HepG2 (cell line): ENCODE results near the gene TF. TPM values are rescaled to one million over a fixed set of nuclear protein-coding genes. Genes with fewer than 3 reads are reported as not detected.

Source experiments
- AGO2 ChIP-seq: fragments of 200-400 bp; formaldehyde crosslinking; optimal IDR thresholded peaks from 2 replicates; pipeline ENCODE3; 2017; ENCODE audit warnings: mild to moderate bottlenecking, low read depth, low read length, moderate library complexity
- CBFB ChIP-seq: sonication (generic); formaldehyde crosslinking; IDR thresholded peaks from 2 replicates; pipeline ENCODE4 v1.4.0; 2020; ENCODE audit warnings: missing genetic modification reagents
- CHCHD3 ChIP-seq: sonication (generic); formaldehyde crosslinking; IDR thresholded peaks from 2 replicates; pipeline ENCODE4 v1.8.0; 2022; ENCODE audit warnings: mild to moderate bottlenecking, missing genetic modification reagents, moderate library complexity
- DMTF1 ChIP-seq: sonication (generic); formaldehyde crosslinking; IDR thresholded peaks from 2 replicates; pipeline ENCODE4 v1.4.0; 2020; ENCODE audit warnings: mild to moderate bottlenecking, missing genetic modification reagents
- E2F5 ChIP-seq: sonication (generic); formaldehyde crosslinking; conservative IDR thresholded peaks from 2 replicates; pipeline ENCODE4 v1.4.0; 2020; ENCODE audit warnings: missing genetic modification reagents
- KDM1A ChIP-seq: IDR thresholded peaks from 2 replicates; pipeline ENCODE4 v1.6.1; 2016; ENCODE audit warnings: missing compliant biosample characterization
- MATR3 ChIP-seq: sonication (generic); formaldehyde crosslinking; IDR thresholded peaks from 2 replicates; pipeline ENCODE4 v1.4.0; 2020; ENCODE audit warnings: missing genetic modification reagents
- NCOA2 ChIP-seq: sonication (generic); formaldehyde crosslinking; IDR thresholded peaks from 2 replicates; pipeline ENCODE4 v1.8.0; 2022; ENCODE audit warnings: inconsistent platforms
- NFYB ChIP-seq: sonication (generic); formaldehyde crosslinking; IDR thresholded peaks from 2 replicates; pipeline ENCODE4 v1.4.0; 2020; ENCODE audit warnings: missing genetic modification reagents
- PATZ1 ChIP-seq: sonication (generic); formaldehyde crosslinking; IDR thresholded peaks from 2 replicates; pipeline ENCODE4 v1.4.0; 2020; ENCODE audit warnings: missing genetic modification reagents
- PHF8 ChIP-seq: sonication (generic); formaldehyde crosslinking; IDR thresholded peaks from 2 replicates; pipeline ENCODE4 v1.5.0; 2020; ENCODE audit warnings: missing genetic modification reagents
- POLR2A ChIP-seq, 2 experiments: IDR thresholded peaks; 2 replicates each; pipeline ENCODE4 v1.6.1; 2011; ENCODE audit warnings: low read depth in 2 of 2, low read length in 2 of 2, mild to moderate bottlenecking in 1 of 2, moderate library complexity in 1 of 2; ENCODE audit not compliant: insufficient read depth in 1 of 2
- POLR2AphosphoS2 ChIP-seq: IDR thresholded peaks from 2 replicates; pipeline ENCODE4 v1.6.1; 2011; ENCODE audit warnings: low read depth, low read length, improper control_type of control experiment
- RFXAP ChIP-seq: sonication (generic); formaldehyde crosslinking; IDR thresholded peaks from 2 replicates; pipeline ENCODE4 v1.4.0; 2020; ENCODE audit warnings: missing genetic modification reagents, borderline replicate concordance
- RXRB ChIP-seq: IDR thresholded peaks from 2 replicates; pipeline ENCODE4 v1.6.1; 2016; ENCODE audit warnings: borderline replicate concordance, missing genetic modification reagents, missing compliant biosample characterization
- SMARCE1 ChIP-seq: fragments of 450-650 bp; IDR thresholded peaks from 2 replicates; pipeline ENCODE4 v1.6.1; 2017; ENCODE audit warnings: borderline replicate concordance
- STAT6 ChIP-seq: sonication (generic); formaldehyde crosslinking; IDR thresholded peaks from 2 replicates; pipeline ENCODE4 v1.4.0; 2020; ENCODE audit warnings: missing genetic modification reagents, mild to moderate bottlenecking, borderline replicate concordance
- TGIF2 ChIP-seq: IDR thresholded peaks from 2 replicates; pipeline ENCODE4 v1.6.1; 2016; ENCODE audit warnings: control low read depth, missing compliant biosample characterization
- THAP11 ChIP-seq: IDR thresholded peaks from 2 replicates; pipeline ENCODE4 v1.6.1; 2016; ENCODE audit warnings: missing biosample characterization, missing genetic modification reagents
- TOE1 ChIP-seq: sonication (generic); formaldehyde crosslinking; IDR thresholded peaks from 2 replicates; pipeline ENCODE4 v1.4.0; 2020; ENCODE audit warnings: mild to moderate bottlenecking, missing genetic modification reagents
- XRCC5 ChIP-seq: fragments of 200-400 bp; formaldehyde crosslinking; optimal IDR thresholded peaks from 2 replicates; pipeline ENCODE3; 2017; ENCODE audit warnings: mild to moderate bottlenecking, low read length
- ZBTB3 ChIP-seq: sonication (generic); formaldehyde crosslinking; IDR thresholded peaks from 2 replicates; pipeline ENCODE4 v1.4.0; 2020; ENCODE audit warnings: low read depth, mild to moderate bottlenecking, moderate library complexity, missing genetic modification reagents, borderline replicate concordance
- ZBTB7A ChIP-seq: sonication (generic); formaldehyde crosslinking; IDR thresholded peaks from 2 replicates; pipeline ENCODE4 v1.8.0; 2022; ENCODE audit warnings: mild to moderate bottlenecking, missing genetic modification reagents
- ZNF253 ChIP-seq: sonication (generic); formaldehyde crosslinking; IDR thresholded peaks from 2 replicates; pipeline ENCODE4 v1.8.0; 2022; ENCODE audit warnings: mild to moderate bottlenecking, missing genetic modification reagents, borderline replicate concordance
- ZNF563 ChIP-seq: sonication (generic); formaldehyde crosslinking; IDR thresholded peaks from 2 replicates; pipeline ENCODE4 v1.8.0; 2022; ENCODE audit warnings: mild to moderate bottlenecking, moderate library complexity, missing genetic modification reagents
- polyA plus RNA-seq, 8 experiments: library from polyadenylated mRNA; depleted of rRNA in 3 of 8; stranded (reverse) in 7 of 8; unstranded in 1 of 8; fragments of >200 nt; fragmentation: Illumina TruSeq in 4 of 8; extraction: Trizol in 4 of 8; gene quantifications; 2 replicates each; pipeline versions ENCODE4 v1.2.1 to v1.2.3, GENCODE V29; 2011 to 2016; ENCODE audit warnings: low read depth in 4 of 8, missing spikeins in 1 of 8, mixed read lengths in 1 of 8; ENCODE audit not compliant: insufficient read depth in 1 of 8
- total RNA-seq, 5 experiments: library from RNA; depleted of rRNA; stranded (reverse); fragments of >200 nt; fragmentation: Illumina TruSeq; extraction: Trizol; gene quantifications; 2 replicates each; pipeline ENCODE4 v1.2.3, GENCODE V29; 2016; ENCODE audit warnings: low read depth in 1 of 5

TF gene
- total and polyA plus RNA-seq, 2 of the 13 experiments (the other 11 are each of a cell fraction or from before 2014, with no cell fraction given), result 10,074 to 11,821 TPM

DNA sequence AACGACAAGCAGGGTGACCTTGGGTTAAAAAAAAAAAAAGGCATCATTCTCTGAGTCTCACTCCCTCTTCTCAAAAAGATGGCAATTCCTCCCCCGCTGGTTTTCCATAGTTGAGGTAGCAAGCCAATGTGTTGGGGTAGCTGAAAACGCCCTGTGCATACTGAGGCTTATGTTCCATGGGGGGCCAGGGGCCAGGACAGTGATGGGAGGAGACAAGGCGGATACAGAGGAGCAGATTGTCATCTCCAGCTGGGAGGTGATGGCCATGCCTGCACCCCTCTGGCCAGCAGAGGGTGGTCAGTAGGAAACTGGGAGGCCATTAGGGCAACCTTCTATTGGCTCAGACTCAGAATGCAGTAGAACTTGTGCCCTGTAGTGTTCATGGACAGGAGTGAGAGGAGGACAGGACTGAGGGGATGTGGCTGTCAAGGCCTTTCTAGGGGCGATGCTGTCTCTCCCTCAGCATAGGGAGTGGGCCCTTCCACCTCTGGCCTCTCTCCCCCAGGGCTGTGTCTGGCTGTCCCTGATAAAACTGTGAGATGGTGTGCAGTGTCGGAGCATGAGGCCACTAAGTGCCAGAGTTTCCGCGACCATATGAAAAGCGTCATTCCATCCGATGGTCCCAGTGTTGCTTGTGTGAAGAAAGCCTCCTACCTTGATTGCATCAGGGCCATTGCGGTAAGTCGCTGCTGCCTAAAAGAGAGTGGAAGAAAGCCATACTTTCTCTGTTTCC, 1.9 kb downstream of the TF start (continued):
- TF ChIP-seq DMTF1 (CRISPR knock-in tag) (no peak), XRCC5 (peak; percentile 77), TOE1 (CRISPR knock-in tag) (no peak), MATR3 (CRISPR knock-in tag) (no peak), PHF8 (no peak), SMARCE1 (no peak), E2F5 (CRISPR knock-in tag) (no peak), AGO2 (peak; percentile 72), ZNF253 (CRISPR knock-in tag) (no peak), ZBTB3 (CRISPR knock-in tag) (no peak), CBFB (CRISPR knock-in tag) (no peak), THAP11 (0 out of 2 replicates have a peak, but pooled peaks have one; percentile 13), NCOA2 (no peak), KDM1A (CRISPR knock-in tag) (no peak), RXRB (CRISPR knock-in tag) (no peak), STAT6 (CRISPR knock-in tag) (no peak), POLR2AphosphoS2 (no peak), ZBTB7A (CRISPR knock-in tag) (no peak), RFXAP (CRISPR knock-in tag) (no peak; the same call in 1 of the 2 replicates), PATZ1 (CRISPR knock-in tag) (peak; percentile 67), POLR2A (IDR thresholded peaks at IDR 0.05; ENCODE audit: insufficient read depth in 1 of 2, low read depth in 2 of 2, low read length in 2 of 2) (no peak), TGIF2 (CRISPR knock-in tag) (peak; percentile 79), NFYB (CRISPR knock-in tag) (no peak), CHCHD3 (no peak), ZNF563 (CRISPR knock-in tag) (no peak)
